ENCODE data around the gene KRT33B. TPM values are rescaled to one million over a fixed set of nuclear protein-coding genes. Genes with fewer than 3 reads are reported as not detected.

The KRT33B gene
- total and polyA plus RNA-seq, 2 of the 13 experiments (the other 11 are each of a cell fraction or from before 2014, with no cell fraction given), result not detected

GRCh38 chr17:41363881-41364280 lies 5.7 kb downstream of the KRT33B start:
- no peaks in the 10 kb centered on the region for H4K20me1 ChIP-seq (ENCODE audit: insufficient read depth, low read length)

More at GRCh38 chr17:41363881-41364280, 5.7 kb downstream of the KRT33B start:
- no peaks in the 10 kb centered on the region for H3K9me3 ChIP-seq (ENCODE audit: low read length)
- 43% methylated on average over 2 of the region's 2 CpGs for WGBS (ENCODE audit: low lambda C conversion rate)
- no peak overlapping the region for H2AFZ ChIP-seq (ENCODE audit: low read length)
- no peak for ATAC-seq
- H3K36me3 ChIP-seq (replicated peaks in 1 of 2; ENCODE audit: control insufficient read depth in 1 of 2, insufficient read depth in 2 of 2, low read length in 2 of 2), result no peaks in the 10 kb centered on the region
- peaks cover 8% of the 10 kb centered on the region; the same call in 1 of the 2 replicates for H3K4me1 ChIP-seq (ENCODE audit: insufficient read depth, low read length)
- no peak overlapping the region for H3K4me3 ChIP-seq (replicated peaks in 1 of 3; ENCODE audit: insufficient read depth in 1 of 3, low read depth in 2 of 3, low read length in 3 of 3)
- H3K9ac ChIP-seq (ENCODE audit: insufficient read depth, low read depth, low read length), result no peak overlapping the region
- CTCF ChIA-PET (ENCODE audit: low intra/inter-chr PET ratio, low total read pairs), result no interaction called here
- no peak overlapping the region for H3K4me2 ChIP-seq (ENCODE audit: low read depth, low read length)
- FAIRE-seq, result no peak
- no peak overlapping the region for H3K27ac ChIP-seq (ENCODE audit: extremely low read length, insufficient read depth, low read length)
- no peaks in the 10 kb centered on the region for H3K79me2 ChIP-seq (ENCODE audit: insufficient read depth, low read length)
- TF ChIP-seq CREM (IDR thresholded peaks at IDR 0.05) (no peak), CREM (CRISPR knock-in tag; IDR thresholded peaks at IDR 0.05) (no peak), FOXK2 (IDR thresholded peaks at IDR 0.05) (no peak), ZHX1 (CRISPR knock-in tag; IDR thresholded peaks at IDR 0.05; ENCODE audit: low read depth) (no peak), ZNF704 (CRISPR knock-in tag; IDR thresholded peaks at IDR 0.05; ENCODE audit: borderline replicate concordance) (no peak), ZNF652 (CRISPR knock-in tag; IDR thresholded peaks at IDR 0.05; ENCODE audit: borderline replicate concordance, low read depth) (no peak), ZMYM2 (CRISPR knock-in tag; IDR thresholded peaks at IDR 0.05) (no peak), ZNF235 (CRISPR knock-in tag; IDR thresholded peaks at IDR 0.05; ENCODE audit: borderline replicate concordance) (no peak), THAP9 (CRISPR knock-in tag; IDR thresholded peaks at IDR 0.05; ENCODE audit: borderline replicate concordance) (no peak), ARID3A (IDR thresholded peaks at IDR 0.05; ENCODE audit: low read depth, low read length) (no peak), SIN3B (IDR thresholded peaks at IDR 0.05; ENCODE audit: low read length) (no peak), IRF2 (CRISPR knock-in tag; IDR thresholded peaks at IDR 0.05) (no peak), KDM5A (IDR thresholded peaks at IDR 0.05; ENCODE audit: borderline replicate concordance, low read length) (no peak), PLRG1 (conservative IDR thresholded peaks at IDR 0.05) (no peak), HMGA1 (CRISPR knock-in tag; conservative IDR thresholded peaks at IDR 0.05) (no peak)
- no TSS peak for BruUV-seq (replicated peaks)
- H3K27me3 ChIP-seq (ENCODE audit: control insufficient read depth in 1 of 2, insufficient read depth in 2 of 2, low read length in 2 of 2), result no peaks in the 10 kb centered on the region; a peak in 1 of 5 replicates
- no peak for DNase-seq (ENCODE audit: low spot score)
- in situ Hi-C loops (cut with HindIII; ENCODE audit: extremely low pct_ligation_motif_present, low pct_unique_long_range_greater_than_20kb) (no loop called here), intact Hi-C loops (cut with micrococcal nuclease; ENCODE audit: unreplicated experiment) (no loop called here)
- POLR2A ChIA-PET, result no interaction called here
